Measurements from ENCODE around the gene NDFIP1. TPM values are rescaled to one million over a fixed set of nuclear protein-coding genes. Genes with fewer than 3 reads are reported as not detected.
"Not testable (repeated sequence)": the region's sequence is repeated elsewhere in the genome, so short reads cannot be mapped to it uniquely, and the experiment has no call there.

NDFIP1 gene
- total RNA-seq, 1 experiment from 2014 or later, result 26.6 TPM

GRCh38 chr5:142186857-142187594, 78.4 kb downstream of the NDFIP1 start:
- Histone ChIP-seq H4K8ac (replicated peaks; ENCODE audit: insufficient read length, low read depth, low read length) (no peak overlapping the region), H2BK120ac (ENCODE audit: low read depth, low read length, poor library complexity, severe bottlenecking) (no peak overlapping the region), H3K23ac (ENCODE audit: insufficient read length, low read depth, low read length) (no peak overlapping the region), H3K23me2 (ENCODE audit: insufficient read length, low read depth, low read length, poor library complexity, severe bottlenecking) (no peaks in the 10 kb centered on the region), H3K4me1 (ENCODE audit: insufficient read depth, low read length) (no peaks in the 10 kb centered on the region), H3K56ac (ENCODE audit: insufficient read length, low read depth, low read length) (no peak overlapping the region), H3T11ph (ENCODE audit: low read length) (no peak overlapping the region), H3K14ac (ENCODE audit: insufficient read depth, low read length) (no peak overlapping the region), H3K4ac (ENCODE audit: low read depth, low read length) (no peak overlapping the region), H3K27me3 (ENCODE audit: insufficient read depth, low read length) (no peaks in the 10 kb centered on the region; the same call in 1 of the 2 replicates), H2AFZ (ENCODE audit: low read length) (no peak overlapping the region), H3K18ac (ENCODE audit: insufficient read length, low read depth, low read length) (no peak overlapping the region), H3K4me2 (ENCODE audit: insufficient read depth, insufficient read length, low read length) (no peak overlapping the region), H4K20me1 (ENCODE audit: control insufficient read depth, insufficient read depth, insufficient read length) (no peaks in the 10 kb centered on the region), H2BK12ac (ENCODE audit: insufficient read length, low read depth, low read length) (no peak overlapping the region), H2BK15ac (ENCODE audit: low read depth, low read length) (no peak overlapping the region), H4K91ac (ENCODE audit: insufficient read length, low read depth, low read length) (no peak overlapping the region), H2AK5ac (ENCODE audit: insufficient read length, low read length) (no peak overlapping the region), H3K79me1 (ENCODE audit: insufficient read depth, low read depth, low read length, poor library complexity, severe bottlenecking) (no peaks in the 10 kb centered on the region), H3K9me3 (ENCODE audit: control insufficient read depth, low read depth, low read length) (no peaks in the 10 kb centered on the region), H4K5ac (ENCODE audit: insufficient read length, low read depth, low read length) (no peak overlapping the region), H3K9ac (ENCODE audit: extremely low read depth, insufficient read length, low read length) (no peak overlapping the region), H2BK20ac (ENCODE audit: low read depth, low read length, poor library complexity, severe bottlenecking) (no peak overlapping the region), H3K27ac (ENCODE audit: insufficient read length, low read depth, low read length) (no peak overlapping the region), H2BK5ac (ENCODE audit: insufficient read length, low read length) (no peak overlapping the region), H3K79me2 (ENCODE audit: insufficient read depth, low read length) (no peaks in the 10 kb centered on the region)
- Mint-ChIP-seq H3K27me3 (ENCODE audit: low read depth) (peaks cover 2% of the 10 kb centered on the region; the same call in 1 of the 2 replicates), H3K27ac (peak overlapping the region in 1 of 3 experiments; percentile 59; a peak in 3 of 7 replicates), H3K9me3 (no peaks in the 10 kb centered on the region), H3K4me1 (peaks cover 32 to 36% of the 10 kb centered on the region in 2 experiments), H3K4me3 (no peak overlapping the region), H3K36me3 (ENCODE audit: insufficient read depth in 1 of 3, low read depth in 3 of 3) (peaks cover 0 to 1% (median 0%) of the 10 kb centered on the region in 3 experiments; a peak in 1 of 7 replicates)
- TF ChIP-seq CTCF (conservative IDR thresholded peaks at IDR 0.05), result no peak; the same call in 2 of the 3 replicates
- DNase-seq, result no peak
- no CpG with 5 or more reads among the region's 11 CpGs for WGBS (ENCODE audit: extremely low coverage, insufficient read length, low lambda C conversion rate)

GRCh38 chr5:142188691-142189090, 80.1 kb downstream of the NDFIP1 start:
- H3K4me1 Mint-ChIP-seq, result peaks cover 34 to 40% of the 10 kb centered on the region in 2 experiments
- H3K9ac ChIP-seq (ENCODE audit: extremely low read depth, insufficient read length, low read length); H2BK120ac ChIP-seq (ENCODE audit: low read depth, low read length, poor library complexity, severe bottlenecking); H3K14ac ChIP-seq (ENCODE audit: insufficient read depth, low read length); H2AK5ac ChIP-seq (ENCODE audit: insufficient read length, low read length); H2BK20ac ChIP-seq (ENCODE audit: low read depth, low read length, poor library complexity, severe bottlenecking); H4K91ac ChIP-seq (ENCODE audit: insufficient read length, low read depth, low read length); H3K4me2 ChIP-seq (ENCODE audit: insufficient read depth, insufficient read length, low read length); H3K18ac ChIP-seq (ENCODE audit: insufficient read length, low read depth, low read length); H4K5ac ChIP-seq (ENCODE audit: insufficient read length, low read depth, low read length); H3K27me3 Mint-ChIP-seq (ENCODE audit: low read depth); H3K79me1 ChIP-seq (ENCODE audit: insufficient read depth, low read depth, low read length, poor library complexity, severe bottlenecking); H3K23ac ChIP-seq (ENCODE audit: insufficient read length, low read depth, low read length); H4K8ac ChIP-seq (replicated peaks; ENCODE audit: insufficient read length, low read depth, low read length); H2BK12ac ChIP-seq (ENCODE audit: insufficient read length, low read depth, low read length); H3K79me2 ChIP-seq (ENCODE audit: insufficient read depth, low read length); H2BK15ac ChIP-seq (ENCODE audit: low read depth, low read length); DNase-seq; H3K4me1 ChIP-seq (ENCODE audit: insufficient read depth, low read length); H4K20me1 ChIP-seq (ENCODE audit: control insufficient read depth, insufficient read depth, insufficient read length); H3K56ac ChIP-seq (ENCODE audit: insufficient read length, low read depth, low read length); H3K36me3 Mint-ChIP-seq (ENCODE audit: insufficient read depth in 1 of 3, low read depth in 3 of 3); H3K23me2 ChIP-seq (ENCODE audit: insufficient read length, low read depth, low read length, poor library complexity, severe bottlenecking); H2AFZ ChIP-seq (ENCODE audit: low read length); H3K9me3 Mint-ChIP-seq; H3K4me3 Mint-ChIP-seq; H3K27ac Mint-ChIP-seq; H3K4ac ChIP-seq (ENCODE audit: low read depth, low read length); H3K27me3 ChIP-seq (ENCODE audit: insufficient read depth, low read length); H3K9me3 ChIP-seq (ENCODE audit: control insufficient read depth, low read depth, low read length); H3K27ac ChIP-seq (ENCODE audit: insufficient read length, low read depth, low read length); H2BK5ac ChIP-seq (ENCODE audit: insufficient read length, low read length); H3T11ph ChIP-seq (ENCODE audit: low read length): not testable (repeated sequence)
- no CpG with 5 or more reads among the region's 6 CpGs for WGBS (ENCODE audit: extremely low coverage, insufficient read length, low lambda C conversion rate)

Data from H9 (cell line).